ENCODE measurements around the gene SMYD3. TPM values are rescaled to one million over a fixed set of nuclear protein-coding genes. Genes with fewer than 3 reads are reported as not detected.

Gene SMYD3
- polyA plus RNA-seq, 3 donors, result 29.0 to 36.5 (median 32.0) TPM

DNA sequence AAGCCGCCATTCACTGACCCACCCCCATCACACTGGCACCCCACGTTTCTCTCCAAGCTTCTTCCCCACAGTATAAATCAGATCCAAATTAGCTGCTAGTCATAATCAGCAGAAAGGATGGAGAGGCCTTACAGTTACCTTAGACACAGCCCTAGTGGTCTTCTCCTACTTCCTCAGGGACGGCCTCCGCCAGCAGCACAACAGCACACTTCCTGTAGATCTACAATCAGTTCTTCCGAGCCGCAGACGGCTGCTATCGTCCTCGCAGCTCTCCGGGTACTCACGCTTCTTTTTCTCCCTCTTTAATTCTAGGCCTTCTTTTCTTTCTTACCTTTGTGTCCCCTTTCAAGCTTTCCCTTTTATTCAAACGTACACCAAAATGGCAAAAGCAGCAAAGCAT is 313.5 kb downstream of the SMYD3 start:
- DNase-seq (ENCODE audit: low read depth in 3 of 3, low spot score in 2 of 3), result no peak

DNA sequence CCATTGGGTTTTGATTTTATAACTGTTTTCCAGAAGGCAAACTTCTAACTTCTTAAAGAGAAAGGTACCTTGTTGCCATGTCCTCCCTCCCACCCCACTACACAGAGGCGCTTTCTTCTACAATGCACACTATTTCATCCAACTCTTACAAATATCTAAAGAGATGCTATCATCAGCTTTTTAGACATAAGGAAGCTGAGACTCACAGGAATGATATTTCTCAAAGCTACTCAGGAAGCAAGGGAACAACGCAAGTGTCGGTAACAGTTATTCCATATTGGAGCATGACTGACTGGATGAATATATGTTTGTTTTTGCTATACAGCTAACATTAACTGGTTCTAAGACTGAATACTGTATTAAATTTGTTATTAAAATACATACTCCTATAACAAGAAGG is 318.0 kb downstream of the SMYD3 start:
- no peak for DNase-seq (ENCODE audit: low read depth in 3 of 3, low spot score in 2 of 3)

DNA sequence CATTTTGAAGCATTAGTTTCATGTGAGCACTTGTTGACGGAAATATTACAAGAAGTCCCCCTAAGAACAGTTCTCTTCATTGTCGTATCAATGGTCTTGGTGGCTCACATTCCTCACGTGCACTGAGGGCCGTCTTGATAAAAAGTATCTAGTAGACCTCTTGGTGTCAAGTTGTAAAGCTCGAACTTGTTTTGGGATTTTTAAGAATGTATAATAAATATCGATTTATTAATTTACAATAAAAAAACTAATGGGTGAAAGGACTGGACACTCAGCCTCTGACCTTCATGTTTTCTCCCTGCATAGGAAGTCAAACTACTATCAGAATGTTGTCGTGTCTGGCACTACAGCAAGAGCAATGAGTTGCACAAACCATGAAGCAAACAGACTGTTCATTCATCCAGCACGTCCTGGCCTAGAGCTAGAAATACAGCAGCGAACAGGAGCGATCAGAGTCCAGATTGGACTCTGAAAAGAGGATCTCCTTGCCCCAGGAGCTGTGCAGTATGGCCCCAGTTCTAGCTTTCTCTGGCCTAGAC is 319.2 kb downstream of the SMYD3 start:
- DNase-seq (ENCODE audit: low read depth in 3 of 3, low spot score in 2 of 3), result no peak

- DNase-seq (ENCODE audit: low read depth in 3 of 3, low spot score in 2 of 3), result no peak
Measured at GRCh38 chr1:246184503-246184902, 322.6 kb downstream of the SMYD3 start.

DNA sequence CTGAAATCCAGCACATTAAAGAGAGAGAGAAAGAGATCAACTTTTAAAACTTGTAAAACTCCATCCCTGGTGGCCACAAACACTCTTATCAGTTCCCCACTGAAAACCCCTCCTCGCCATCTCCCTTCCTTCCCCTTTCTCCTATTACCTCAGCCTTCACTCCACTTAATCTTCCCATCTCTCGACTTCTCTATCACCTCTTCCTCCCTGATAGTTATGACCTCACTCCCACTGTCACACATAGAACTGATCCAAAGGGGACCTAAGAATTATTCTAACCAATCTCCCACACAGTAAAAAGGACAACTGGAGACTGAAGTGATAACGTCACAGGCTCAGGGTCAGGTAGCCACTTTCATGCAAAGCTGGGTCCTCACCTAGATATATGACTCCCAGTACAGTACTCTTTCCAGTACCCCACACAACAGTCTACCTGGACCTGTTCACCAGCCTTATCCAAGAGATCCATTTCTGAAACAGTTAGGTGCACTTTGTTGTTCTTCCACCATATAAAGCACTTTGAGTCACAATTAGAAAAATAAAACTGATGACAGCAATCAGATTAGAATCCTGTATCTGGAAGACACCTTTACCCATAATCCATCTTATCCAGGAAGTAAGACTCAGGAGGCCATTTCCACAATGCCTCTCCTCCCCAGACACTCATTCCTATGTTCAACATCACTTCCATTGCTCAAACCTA is 324.8 kb downstream of the SMYD3 start:
- no peak for DNase-seq (ENCODE audit: low read depth in 3 of 3, low spot score in 2 of 3)

- DNase-seq (ENCODE audit: low read depth in 3 of 3, low spot score in 2 of 3), result no peak
Measured at GRCh38 chr1:246181241-246181640, 325.8 kb downstream of the SMYD3 start.

GRCh38 chr1:246179401-246179800 is 327.7 kb downstream of the SMYD3 start:
- no peak for DNase-seq (ENCODE audit: low read depth in 3 of 3, low spot score in 2 of 3)

GRCh38 chr1:246178717-246179311 is 328.3 kb downstream of the SMYD3 start:
- DNase-seq (ENCODE audit: low read depth in 3 of 3, low spot score in 2 of 3), result no peak

DNA sequence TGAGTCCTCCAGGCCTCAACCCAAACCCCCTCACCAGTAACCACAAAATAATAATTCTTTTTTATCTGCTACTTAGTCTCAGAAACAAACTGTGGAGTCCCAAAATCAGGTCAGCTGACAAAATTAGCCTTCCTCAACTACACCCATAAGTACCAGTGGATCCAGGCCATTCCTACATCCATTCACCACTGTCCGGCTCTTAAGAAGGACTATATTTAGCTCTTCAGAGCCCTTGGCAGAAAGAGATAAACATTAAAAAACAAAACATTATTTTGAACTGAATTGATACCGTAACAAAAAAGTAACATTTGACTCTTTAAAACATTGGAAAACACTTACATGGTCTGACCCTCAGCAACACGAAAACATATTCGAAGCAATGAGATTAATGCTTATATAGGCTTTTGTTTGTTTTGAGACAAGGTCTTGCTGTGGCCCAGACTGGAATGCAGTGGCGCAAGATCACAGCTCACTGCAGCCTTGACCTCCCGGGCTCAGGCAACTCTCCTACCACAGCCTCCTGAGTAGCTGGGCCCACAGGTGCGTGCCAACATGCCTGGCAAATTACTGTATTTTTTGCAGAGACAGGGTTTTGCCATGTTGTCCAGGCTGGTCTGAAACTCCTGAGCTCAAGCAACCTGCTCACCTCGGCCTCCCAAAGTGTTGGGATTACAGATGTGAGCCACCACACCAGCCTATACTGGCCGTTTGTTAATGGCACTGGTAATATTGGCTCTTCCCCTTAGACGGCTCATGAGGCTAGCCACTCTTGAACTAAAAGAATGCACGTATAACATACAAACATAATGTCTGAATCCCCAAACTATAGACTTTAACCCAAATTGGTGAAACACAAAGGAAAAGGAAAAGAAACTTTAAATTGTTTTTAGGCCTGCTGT is 330.7 kb downstream of the SMYD3 start:
- no peak for DNase-seq (ENCODE audit: low read depth in 3 of 3, low spot score in 2 of 3)

- DNase-seq (ENCODE audit: low read depth in 3 of 3, low spot score in 2 of 3), result no peak
Measured at GRCh38 chr1:246170574-246171261, 336.4 kb downstream of the SMYD3 start.

GRCh38 chr1:246169486-246169885 is 337.6 kb downstream of the SMYD3 start:
- DNase-seq (ENCODE audit: low read depth in 3 of 3, low spot score in 2 of 3), result no peak

DNA sequence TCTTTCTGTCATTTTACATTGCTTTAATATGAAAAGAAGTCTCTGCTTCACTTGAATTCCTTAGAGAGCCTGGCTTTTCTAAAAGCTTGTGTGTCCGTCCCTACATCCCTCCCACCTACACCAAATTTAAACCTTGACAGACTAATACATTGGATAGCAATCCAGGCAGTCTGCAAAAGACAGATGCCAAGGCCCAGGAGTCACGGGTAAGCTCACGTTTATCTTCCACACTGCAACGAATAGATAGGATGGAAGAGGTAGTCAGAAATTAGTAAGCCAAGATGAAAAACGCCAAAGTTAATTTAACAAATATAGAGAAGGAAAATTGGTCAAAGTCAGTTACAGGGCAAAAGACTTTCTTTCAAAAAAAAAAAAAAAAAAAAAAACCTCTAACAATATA is 338.1 kb downstream of the SMYD3 start:
- DNase-seq (ENCODE audit: low read depth in 3 of 3, low spot score in 2 of 3), result no peak

DNA sequence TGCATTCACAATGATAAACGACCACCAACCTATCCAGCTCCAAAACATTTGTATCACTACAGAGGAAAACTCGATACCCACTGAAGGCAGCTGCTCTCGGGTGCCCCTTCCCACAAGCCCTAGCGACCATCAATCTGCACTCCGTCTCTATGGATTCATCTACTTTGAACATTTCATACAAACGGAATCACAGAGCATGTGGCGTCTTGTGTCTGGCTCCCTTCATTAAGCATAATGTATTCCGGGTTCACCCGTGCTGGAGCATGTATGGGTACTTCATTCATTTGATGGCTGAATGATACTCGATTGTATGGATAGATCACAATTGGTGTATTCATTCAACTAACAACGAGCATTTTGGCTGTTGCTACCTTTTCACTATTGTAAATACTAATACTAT is 340.2 kb downstream of the SMYD3 start:
- DNase-seq (ENCODE audit: low read depth in 3 of 3, low spot score in 2 of 3), result no peak

DNA sequence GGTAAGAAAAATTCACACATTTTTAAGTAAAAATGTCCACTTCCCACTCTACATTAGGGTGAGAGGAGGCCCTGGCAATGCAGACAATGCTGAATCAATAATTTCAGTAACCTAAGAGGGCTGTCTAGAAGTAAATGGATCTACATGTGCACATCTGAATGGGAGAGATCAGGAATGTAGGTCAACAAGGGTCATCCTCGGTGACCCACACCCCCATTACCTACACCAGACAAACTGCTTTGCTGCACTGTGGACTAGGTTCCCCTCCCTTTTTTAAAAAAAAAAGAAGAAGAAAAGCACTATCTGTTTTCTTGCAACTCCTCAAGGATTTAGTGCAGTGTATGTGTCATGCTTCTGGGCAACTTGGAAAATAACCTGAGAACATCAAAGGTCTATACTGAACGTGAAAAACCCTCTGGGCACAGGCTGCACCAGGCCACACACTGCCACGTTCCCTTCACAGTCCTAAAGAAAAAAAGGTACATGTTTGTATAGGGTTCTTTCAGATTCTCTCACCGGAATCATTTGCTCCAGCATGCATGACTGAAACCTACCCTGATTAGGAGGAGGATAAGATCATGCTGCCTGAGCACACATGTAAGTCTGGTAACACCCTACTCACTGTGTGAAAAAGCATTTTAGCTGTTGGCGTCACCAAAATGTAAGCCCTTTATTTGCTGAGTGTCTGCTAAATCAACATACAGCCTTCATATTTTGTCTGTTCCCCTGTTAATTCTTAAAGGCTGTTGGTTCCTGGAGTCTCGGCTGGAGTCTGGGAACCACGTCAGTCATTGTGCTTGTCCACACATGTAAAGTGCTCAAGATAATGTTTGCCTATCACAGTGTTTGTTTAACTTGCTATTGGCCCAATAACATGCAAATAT is 341.0 kb downstream of the SMYD3 start:
- no peak for DNase-seq (ENCODE audit: low read depth in 3 of 3, low spot score in 2 of 3)

DNA sequence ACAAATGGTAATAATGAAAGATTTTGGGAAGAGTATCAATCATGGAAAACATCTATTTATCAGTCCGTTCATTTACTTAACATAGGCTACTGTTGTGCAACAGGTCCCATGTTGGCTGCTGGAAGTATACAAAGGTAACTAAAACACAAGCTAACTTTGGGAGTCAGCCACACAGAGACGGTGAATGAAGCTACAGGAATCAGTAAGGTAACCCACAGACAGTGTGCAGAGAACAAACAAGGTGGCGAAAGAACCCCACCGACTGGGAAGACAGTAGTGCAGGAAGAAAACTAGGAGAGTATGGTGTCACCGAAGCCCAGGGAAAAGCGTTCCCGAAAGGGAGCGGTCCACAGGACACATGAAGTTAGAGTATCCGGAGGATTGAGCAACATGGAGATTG is 342.3 kb downstream of the SMYD3 start:
- no peak for DNase-seq (ENCODE audit: low read depth in 3 of 3, low spot score in 2 of 3)

DNA sequence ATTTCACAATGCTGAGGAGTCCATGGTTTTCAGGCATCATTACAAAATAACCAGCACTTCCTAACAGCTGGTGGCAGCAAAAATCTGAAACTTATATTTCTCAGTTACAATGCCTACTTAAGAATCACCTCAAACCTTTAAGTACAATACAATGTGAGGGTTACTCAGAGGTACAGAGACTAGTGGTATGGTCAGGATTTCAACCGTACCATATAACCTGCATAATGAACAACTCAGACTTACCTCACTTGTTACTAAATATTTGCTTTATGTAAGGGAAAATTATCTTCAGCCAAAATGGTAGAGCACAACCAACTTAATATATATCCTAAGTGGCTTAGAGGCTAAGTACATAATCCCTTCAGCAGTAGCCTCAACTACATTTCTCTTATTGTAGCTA is 344.5 kb downstream of the SMYD3 start:
- DNase-seq (ENCODE audit: low read depth in 3 of 3, low spot score in 2 of 3), result no peak

GRCh38 chr1:246161626-246162025 is 345.5 kb downstream of the SMYD3 start:
- DNase-seq (ENCODE audit: low read depth in 3 of 3, low spot score in 2 of 3), result no peak

- no peak for DNase-seq (ENCODE audit: low read depth in 3 of 3, low spot score in 2 of 3)
Measured at GRCh38 chr1:246160905-246161304, 346.2 kb downstream of the SMYD3 start.

GRCh38 chr1:246160374-246160773 is 346.7 kb downstream of the SMYD3 start:
- no peak for DNase-seq (ENCODE audit: low read depth in 3 of 3, low spot score in 2 of 3)

Measured in right renal cortex interstitium (tissue), 3 donors.